Fibroblast of the aortic adventitia (primary cell): Measurements from ENCODE around the gene C20orf144. TPM values are rescaled to one million over a fixed set of nuclear protein-coding genes. Genes with fewer than 3 reads are reported as not detected.
A peak's percentile ranks its signal among the peaks of the same experiment; 100 is the strongest.
"Not testable (repeated sequence)": the region's sequence is repeated elsewhere in the genome, so short reads cannot be mapped to it uniquely, and the experiment has no call there.

Source experiments
- DNase-seq: peaks from one replicate; pipeline ENCODE4 v3.0.0-alpha.2; 2010; ENCODE audit warnings: low read depth
- H3K4me3 ChIP-seq: 2 replicates; pipeline ENCODE4 v1.5.1; 2011; ENCODE audit warnings: low read depth, mild to moderate bottlenecking, control low read depth, low read length, moderate library complexity
- CTCF ChIP-seq: IDR thresholded peaks from 2 replicates; pipeline ENCODE4 v1.5.1; 2011; ENCODE audit warnings: mild to moderate bottlenecking, low read length, control low read depth, inconsistent platforms; ENCODE audit not compliant: insufficient read depth
- total RNA-seq: library from RNA; depleted of rRNA; stranded (reverse); fragments of >200 nt; gene quantifications from 2 replicates; pipeline ENCODE4 v1.2.3, GENCODE V29; 2012; ENCODE audit warnings: low replicate concordance

Gene C20orf144
- total RNA-seq, 1 donor = 0.18 TPM

- no peak for TF ChIP-seq CTCF
- no peak overlapping the region for H3K4me3 ChIP-seq
- DNase-seq = no peak
Measured at GRCh38 chr20:33644313-33645071, 17.6 kb upstream of the C20orf144 start.

- no peak for DNase-seq
- TF ChIP-seq CTCF = no peak
- H3K4me3 ChIP-seq = no peak overlapping the region
Measured at GRCh38 chr20:33645072-33645358, 17.1 kb upstream of the C20orf144 start.

- no peak overlapping the region for H3K4me3 ChIP-seq
- TF ChIP-seq CTCF = no peak
- DNase-seq = no peak
Measured at GRCh38 chr20:33645396-33645795, 16.7 kb upstream of the C20orf144 start.

DNA sequence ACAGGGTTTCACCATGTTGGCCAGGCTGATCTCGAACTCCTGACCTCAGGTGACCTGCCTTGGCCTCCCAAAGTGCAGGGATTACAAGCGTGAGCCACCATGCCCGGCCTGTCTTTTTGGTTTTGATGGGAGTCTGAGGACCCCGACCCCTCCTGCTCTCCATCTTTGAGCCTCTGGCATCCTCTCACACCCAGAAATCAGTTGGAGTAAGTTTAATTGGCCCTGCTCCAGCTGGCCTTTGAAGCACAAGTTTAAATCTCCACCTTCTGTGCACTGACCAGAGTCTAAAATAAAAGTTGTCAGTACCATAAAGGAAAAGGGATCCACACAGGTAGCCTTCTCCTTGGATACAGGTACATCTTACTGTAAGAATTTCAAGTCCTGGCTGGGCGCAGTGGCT, 15.9 kb upstream of the C20orf144 start:
- H3K4me3 ChIP-seq = no peak overlapping the region
- no peak for TF ChIP-seq CTCF
- no peak for DNase-seq

- not testable (repeated sequence) for DNase-seq, H3K4me3 ChIP-seq
Measured at GRCh38 chr20:33646959-33647602, 15.0 kb upstream of the C20orf144 start.

DNA sequence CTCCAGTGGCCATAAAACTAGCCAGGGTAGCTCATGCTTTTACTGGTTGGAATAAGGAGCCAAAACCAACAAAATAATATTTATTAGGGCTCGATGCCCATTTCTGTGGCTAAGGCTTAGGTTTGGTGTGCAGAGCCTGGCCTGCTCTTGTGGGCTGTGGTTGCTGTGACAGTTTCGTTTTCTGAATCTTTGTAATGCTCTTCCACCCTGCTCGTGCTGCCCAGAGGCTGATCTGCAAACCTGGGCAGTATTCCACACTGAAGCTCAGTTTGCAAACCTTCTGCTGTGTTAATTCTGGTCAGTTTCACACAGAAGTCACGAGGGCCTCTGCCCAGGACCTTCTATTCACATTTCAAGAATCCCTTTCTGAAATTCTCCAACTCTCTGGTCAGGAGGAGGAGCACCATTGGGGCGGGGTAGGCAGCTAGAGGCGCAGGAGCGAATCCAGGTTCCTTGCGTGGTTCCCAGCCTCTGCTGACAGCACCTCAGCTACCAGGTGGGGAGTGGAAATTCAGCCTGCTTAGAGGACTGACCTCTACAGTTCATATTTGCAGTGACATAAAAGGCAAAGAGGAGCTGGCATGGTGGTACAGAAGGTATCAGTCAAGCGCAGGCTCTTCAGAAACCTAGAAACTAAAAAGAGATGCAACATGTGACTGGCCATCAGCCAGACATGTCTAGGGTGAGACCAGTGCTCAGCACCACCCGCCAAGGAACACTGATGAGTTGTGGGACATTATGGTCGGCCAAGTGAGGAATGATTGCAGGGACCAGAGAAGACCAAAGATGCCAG, 14.3 kb upstream of the C20orf144 start:
- peak overlapping the region; percentile 31 for H3K4me3 ChIP-seq
- no peak for TF ChIP-seq CTCF
- peak; percentile 95 for DNase-seq

- DNase-seq = no peak
- H3K4me3 ChIP-seq = no peak overlapping the region
- no peak for TF ChIP-seq CTCF
Measured at GRCh38 chr20:33648396-33649004, 13.6 kb upstream of the C20orf144 start.
